T-helper 1 cell (primary cell): ENCODE data around the gene ULK4.

Experiments
- DNase-seq, 5 donors: peaks; one replicate each; pipeline ENCODE4 v3.0.0-alpha.2; 2012 to 2020

Gene ULK4

DNA sequence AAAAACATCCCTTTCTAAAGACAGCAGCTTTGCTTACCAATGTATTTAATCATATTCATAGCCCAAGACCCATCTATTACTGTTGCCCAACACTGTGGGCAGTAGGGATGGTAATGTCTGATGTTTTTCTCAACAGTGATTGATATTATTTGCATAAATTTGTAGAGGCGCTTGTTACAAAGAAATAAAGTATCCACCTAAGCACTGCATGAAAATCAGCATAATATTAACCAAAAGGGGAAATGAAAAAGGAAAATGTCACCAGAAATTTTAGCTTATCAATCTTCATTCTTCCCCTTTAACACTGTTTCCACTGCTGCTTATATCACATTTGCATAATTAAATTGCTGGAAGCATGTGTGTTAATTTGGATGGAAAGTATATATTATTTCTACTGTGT, 622.1 kb downstream of the ULK4 start:
- no peak for DNase-seq

GRCh38 chr3:41338276-41338675, 623.6 kb downstream of the ULK4 start:
- no peak for DNase-seq

DNA sequence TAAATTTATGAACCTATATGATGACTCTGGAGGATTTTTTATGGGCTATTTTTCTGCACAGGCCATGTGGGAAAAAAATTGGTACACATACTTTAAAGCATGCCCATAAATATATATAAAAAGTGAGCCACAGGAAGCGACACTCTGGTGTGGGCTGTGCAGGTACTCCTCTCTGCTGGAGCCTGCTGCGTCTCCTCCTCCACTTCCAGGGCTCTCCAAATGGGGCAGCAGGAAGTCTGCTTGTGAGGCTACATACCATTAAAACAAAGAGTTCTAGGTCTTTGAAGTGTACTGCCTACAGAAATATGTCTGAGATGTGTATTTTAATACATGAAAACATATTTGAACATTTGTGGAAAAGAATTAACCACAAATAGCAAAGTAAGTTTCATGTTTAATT, 627.5 kb downstream of the ULK4 start:
- no peak for DNase-seq

DNA sequence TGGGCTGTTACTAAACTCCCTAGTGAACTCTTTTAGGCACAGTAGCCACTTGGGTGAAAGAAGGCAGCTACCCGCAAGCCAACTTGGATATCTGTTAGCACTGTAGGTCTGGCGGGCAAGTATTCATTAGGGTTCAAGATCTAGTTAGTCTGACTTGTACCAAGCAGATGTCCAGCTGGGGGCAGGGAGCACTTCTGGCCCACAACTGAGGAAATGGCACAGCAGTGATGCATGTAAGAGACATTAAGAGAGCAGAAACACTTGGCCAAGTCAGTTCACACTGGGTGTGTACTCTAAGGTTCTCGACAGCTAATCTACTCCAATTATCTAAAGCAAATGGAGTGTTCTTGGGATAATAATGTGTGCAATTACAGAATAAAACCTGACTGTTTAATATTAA, 630.9 kb downstream of the ULK4 start:
- no peak for DNase-seq

DNA sequence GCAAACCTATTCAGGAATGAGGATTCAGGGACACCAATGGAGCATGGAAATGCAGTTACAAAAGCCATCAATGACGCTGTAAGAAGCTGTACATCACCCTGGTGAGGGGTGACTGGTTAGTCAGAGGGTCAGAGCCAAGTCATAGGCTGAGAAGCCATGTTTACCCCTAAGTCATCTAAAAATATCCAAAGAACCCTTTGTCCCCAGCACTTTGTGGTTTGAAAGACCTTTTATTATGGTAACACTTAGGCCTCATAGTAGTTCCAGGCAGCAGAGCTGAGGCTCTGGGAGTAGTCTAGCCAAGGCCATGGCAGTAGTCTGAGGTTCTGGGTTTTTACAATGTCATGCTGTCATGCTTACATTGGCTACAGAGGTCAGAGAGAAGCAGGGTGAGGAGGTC, 631.4 kb downstream of the ULK4 start:
- no peak for DNase-seq

GRCh38 chr3:41329881-41330280, 632.0 kb downstream of the ULK4 start:
- no peak for DNase-seq

DNA sequence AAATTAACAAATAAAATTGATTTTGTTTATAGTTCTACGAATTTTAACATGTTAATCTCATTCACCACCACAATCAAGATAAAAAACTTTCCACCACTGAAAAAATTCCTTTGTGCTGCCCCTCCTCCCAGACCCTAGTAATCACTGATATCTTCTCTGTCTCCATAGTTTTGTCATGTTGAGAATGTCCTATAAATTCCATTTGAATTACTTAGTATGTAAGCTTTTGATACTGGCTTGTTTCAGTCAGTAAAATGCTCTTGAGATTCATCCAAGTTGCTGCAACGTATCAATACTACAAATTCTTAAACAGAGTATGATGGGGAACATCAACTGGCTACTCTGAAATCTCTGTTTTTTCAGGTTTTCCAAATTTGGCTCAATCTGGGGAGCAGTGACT, 633.0 kb downstream of the ULK4 start:
- no peak for DNase-seq

GRCh38 chr3:41327718-41328117, 634.2 kb downstream of the ULK4 start:
- no peak for DNase-seq

- DNase-seq, result no peak
Measured at GRCh38 chr3:41324156-41324475, 637.8 kb downstream of the ULK4 start.

DNA sequence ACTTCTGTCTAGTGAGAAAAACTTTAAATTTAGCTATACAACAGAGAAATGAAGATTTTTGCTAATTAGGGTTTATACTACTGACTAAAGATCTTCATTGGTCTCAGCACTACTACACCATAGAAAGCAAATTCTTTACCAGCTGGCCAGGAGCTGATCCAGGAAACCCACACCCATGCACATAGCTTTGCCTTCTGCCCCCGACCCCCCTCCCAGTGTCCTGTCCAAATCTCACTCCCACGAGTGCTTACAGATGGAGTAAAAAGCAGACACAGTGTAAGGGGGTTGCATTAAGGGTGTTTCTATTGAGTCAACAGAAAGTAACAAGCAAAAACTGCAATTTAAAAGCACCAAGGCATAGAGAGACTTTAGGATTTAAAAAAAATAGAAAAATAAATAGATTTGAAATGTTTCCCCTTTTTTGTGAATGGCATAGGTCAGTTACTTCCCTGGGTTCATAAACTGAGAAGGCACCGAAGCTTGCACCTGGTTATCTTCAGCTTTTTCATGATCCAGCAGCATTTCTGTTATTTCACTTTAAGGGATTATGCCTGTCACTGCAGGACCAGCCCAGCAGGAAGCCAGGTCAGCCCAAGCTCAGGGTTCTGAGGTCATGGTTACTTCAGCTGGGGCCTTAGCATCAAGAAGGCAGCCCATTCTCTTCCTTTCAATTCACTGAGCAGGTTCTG, 638.3 kb downstream of the ULK4 start:
- no peak for DNase-seq

- DNase-seq, result no peak
Measured at GRCh38 chr3:41321642-41321980, 640.3 kb downstream of the ULK4 start.

DNA sequence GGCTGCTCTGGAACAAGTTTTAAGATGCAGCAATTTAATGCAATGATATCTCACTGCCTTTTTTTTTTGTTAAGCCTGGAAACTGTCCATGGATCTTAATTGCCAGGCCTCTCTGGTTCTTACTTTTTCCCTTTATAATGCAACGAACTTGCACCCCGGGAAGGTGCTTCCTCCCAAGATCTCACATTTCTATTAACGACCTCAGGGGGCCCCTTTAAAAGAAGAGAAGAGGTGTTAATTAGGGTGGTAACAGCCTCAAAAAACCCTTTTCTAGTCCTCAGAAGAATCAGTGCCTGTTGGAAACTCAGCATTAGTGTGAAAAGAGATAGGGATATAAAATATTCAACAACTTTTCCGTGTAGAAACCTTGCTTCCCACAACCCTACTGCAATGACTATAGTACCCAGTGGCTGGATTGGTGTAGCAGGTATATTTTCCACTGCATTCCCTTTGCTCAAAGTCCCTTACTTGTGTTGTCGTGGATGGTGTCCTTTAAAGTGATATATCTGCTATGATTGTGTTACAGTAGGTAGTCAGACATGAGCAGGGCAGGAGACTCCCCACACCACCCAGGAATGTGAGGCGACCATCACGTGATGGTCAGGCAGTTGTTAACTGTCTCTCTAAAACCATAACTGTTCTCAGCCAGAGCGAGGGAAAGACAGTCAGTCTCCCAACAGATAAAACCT, 640.8 kb downstream of the ULK4 start:
- no peak for DNase-seq

- DNase-seq, result no peak
Measured at GRCh38 chr3:41318520-41318919, 643.4 kb downstream of the ULK4 start.

DNA sequence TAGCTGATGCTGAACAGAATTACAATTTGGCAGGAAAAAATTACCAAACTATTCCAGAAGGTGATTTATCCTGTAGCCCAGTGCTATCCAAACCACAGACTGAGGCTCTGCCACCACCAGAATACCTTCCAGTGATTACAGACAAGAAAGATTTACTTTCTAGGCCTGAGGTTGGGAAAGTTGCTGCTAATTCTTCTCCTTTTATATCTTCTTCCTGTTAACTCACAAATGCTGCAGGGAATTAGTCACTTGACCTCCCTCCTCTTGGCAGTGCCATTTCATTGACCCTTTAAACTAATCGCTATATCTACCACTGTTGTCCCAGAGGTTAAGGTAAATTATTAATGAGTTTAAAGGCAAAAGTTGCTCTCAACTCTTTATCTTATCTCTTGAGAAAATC, 644.2 kb downstream of the ULK4 start:
- no peak for DNase-seq

GRCh38 chr3:41317298-41317697, 644.6 kb downstream of the ULK4 start:
- DNase-seq, result no peak

DNA sequence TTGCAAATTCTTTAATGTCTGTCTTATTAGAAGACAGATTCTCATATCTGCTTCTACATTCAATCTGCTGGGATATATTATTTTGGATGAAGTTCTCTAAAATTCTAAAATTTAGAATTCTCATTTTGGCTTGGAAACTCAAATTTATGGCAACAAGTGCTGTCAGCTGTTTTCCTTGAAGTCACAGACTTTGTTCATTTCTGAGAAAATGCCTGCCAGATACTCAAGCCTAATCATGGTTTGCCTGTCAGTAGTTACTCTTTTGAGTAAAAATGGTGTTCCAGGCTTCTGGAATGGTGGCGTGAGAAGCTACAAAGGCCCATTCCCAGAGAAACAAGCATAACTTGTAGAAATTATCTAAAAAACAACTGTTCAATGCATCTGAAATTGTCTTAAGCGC, 646.8 kb downstream of the ULK4 start:
- DNase-seq, result no peak

- no peak for DNase-seq
Measured at GRCh38 chr3:41308119-41308518, 653.8 kb downstream of the ULK4 start.

DNA sequence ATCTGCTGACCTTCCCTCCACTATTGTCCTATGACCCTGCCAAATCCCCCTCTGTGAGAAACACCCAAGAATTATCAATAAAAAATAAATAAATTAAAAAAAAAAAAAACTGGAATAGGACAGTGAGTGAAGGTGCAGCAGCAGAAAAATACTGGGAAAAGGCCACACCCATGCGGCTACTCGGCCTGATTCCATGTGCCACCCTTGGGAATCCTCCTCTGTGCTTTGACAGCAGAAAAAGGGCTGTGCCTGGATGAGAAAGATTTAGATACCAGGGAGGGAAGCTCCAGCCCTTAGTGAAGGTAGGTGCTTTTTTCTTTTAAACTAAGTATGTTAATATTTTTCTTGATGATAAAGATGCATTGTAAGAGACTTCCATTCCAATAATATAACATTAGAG, 654.8 kb downstream of the ULK4 start:
- DNase-seq, result no peak

GRCh38 chr3:41304593-41304992, 657.3 kb downstream of the ULK4 start:
- DNase-seq, result no peak

DNA sequence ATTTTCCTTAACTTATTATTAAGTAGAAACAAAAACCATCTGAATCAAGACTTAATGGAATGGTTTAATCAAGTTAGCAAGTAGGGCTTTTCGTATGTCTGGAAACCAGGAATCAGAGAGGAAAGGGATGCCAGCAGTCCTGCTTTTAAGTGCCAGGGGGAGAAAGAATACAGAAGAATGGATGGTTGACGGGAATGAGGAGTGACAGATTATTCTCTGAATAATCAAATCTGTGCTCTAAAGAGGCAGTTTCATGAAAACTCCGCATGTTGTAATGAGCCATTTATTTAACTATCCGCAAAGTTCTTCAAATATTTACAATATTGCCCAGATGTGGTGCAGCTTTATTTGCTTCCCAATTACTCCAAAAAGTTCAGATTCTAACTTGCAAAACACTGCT, 659.6 kb downstream of the ULK4 start:
- no peak for DNase-seq

- DNase-seq, result no peak
Measured at GRCh38 chr3:41301548-41301947, 660.4 kb downstream of the ULK4 start.

DNA sequence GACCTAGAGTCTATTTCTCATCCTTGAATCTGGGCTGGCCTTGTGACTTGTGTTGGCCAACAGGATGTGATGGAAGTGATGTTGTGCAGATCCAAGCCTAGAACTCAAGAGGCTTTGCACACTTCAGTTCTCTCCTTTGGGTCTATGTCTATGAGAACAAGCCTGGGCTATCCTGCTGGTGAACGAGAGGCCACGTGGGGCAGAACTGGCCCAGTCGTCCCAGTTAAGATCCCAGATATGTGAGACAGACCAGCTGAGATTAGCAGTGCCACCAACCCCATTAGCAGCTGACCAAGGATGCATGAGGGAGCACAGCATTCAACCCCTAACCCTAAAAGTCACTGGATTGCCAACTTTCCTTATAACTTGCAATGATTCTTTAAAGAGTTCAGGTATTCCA, 662.9 kb downstream of the ULK4 start:
- DNase-seq, result no peak

GRCh38 chr3:41297750-41298149, 664.2 kb downstream of the ULK4 start:
- no peak for DNase-seq

GRCh38 chr3:41296556-41296955, 665.3 kb downstream of the ULK4 start:
- DNase-seq, result no peak

DNA sequence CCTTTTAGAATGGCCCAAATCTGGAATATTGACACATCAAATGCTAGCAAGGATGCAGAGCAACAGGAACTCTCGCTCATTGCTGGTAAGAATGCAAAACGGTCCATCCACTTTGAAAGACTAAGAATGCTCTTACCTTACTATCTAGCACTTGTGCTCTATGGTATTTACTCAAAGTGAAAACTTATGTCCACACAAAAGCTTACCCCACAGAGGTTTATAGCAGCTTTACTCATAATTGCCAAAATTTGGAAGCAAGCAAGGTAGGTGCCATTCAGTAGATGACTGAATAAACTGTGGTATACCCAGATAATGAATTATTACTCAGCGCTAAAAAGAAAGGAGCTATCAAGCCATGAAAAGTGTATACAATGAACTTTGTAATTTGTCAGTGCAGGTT, 666.2 kb downstream of the ULK4 start:
- no peak for DNase-seq
